NCI-H774 (cell line): Measurements from ENCODE around the gene TANC1.
A peak's percentile ranks its signal among the peaks of the same experiment; 100 is the strongest.
"Not testable (repeated sequence)": the region's sequence is repeated elsewhere in the genome, so short reads cannot be mapped to it uniquely, and the experiment has no call there.

Experiments
- DNase-seq: peaks from one replicate; lab custom pipeline; 2025; lab: John Stamatoyannopoulos, UW

The TANC1 gene

DNA sequence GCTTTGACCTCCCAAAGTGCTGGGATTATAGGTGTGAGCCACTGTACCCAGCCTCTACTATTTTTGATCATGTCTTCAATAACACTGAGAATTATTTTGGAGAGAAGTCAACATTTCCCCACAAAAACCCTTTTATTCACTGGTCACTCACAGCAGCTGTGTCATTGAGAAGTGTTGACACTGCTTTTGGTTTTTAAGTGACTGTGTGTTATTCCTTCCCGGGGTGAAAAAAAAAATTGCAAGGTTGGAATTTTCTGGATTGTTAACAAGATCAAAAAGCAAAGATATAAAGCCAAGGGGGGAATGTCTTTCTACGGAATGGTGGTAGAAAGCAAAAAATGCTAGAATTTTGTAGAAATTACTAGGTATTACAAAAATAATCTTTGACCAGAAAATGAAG is 61.5 kb downstream of the TANC1 start:
- DNase-seq: peak; percentile 16

DNA sequence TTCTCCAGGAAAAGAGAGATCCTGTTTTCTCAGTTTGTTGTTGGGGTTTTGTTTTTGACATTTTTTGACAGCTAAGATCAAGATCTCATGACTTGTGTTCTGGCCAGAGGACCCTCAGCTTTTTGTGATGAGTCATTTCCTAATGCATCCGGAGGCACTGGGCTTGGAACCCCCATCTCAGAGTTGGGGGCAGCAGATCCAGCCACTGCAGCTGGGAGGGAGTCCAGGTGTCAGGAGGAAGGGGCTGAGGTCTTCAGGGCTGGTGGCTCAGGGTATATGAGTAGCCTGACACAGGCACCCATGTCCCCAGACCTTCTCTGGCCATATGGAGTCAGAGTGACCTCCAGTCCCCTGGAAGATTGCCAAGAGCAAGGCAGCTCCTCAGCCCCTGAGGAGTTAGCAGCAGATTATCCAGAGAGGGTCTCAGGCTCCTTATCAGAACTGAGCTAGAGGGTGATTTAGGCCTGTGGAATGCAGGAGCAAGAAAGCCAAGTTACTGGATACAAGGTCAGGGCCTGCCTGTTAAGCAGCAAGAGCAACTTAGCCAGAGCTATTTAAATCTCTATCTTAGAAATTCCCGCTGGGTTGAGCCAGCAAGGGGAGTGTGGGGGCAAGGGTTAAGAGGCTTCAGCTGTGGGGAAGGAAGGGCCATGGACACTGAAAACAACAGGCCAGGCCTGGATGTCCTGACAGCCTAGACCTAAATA is 62.4 kb downstream of the TANC1 start:
- DNase-seq: no peak

DNA sequence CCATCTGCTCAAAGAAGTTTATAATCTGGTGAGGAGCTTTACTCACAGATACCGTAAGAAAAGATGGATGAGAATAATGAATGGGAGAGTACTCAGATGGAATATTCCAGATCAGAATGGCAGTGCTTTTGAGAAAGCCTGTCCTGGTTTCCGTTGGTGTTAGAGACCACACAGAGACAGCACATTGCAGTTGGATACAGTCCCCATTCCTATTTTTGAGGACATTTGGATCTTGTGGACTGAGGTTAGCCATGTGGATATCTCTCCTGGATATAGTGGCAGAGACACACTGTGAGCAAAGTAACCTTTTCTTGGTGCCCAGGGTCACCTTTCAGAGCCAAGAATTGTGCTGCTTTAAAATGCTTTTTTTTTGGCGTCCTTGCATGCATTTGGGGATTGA is 63.7 kb downstream of the TANC1 start:
- DNase-seq: no peak

DNA sequence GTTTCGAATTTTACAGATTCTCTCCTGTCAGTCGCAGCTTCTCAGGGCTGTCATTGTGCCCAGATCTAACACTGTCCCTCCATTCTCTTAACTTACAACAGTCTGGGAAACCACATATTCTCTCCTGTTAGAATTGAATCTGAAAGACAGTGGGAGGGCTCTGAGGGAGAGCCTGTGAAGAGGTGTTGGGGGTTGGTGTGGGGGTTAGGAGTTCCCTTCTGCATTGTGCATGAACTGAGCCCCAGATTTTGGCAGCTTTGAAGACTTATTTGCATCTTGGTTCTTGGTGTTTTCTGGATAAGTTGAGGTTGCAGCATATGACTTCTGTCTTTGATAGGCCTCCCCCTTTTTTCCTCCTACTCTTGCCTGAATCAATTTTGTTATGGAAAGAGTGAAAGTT is 64.1 kb downstream of the TANC1 start:
- no peak for DNase-seq

DNA sequence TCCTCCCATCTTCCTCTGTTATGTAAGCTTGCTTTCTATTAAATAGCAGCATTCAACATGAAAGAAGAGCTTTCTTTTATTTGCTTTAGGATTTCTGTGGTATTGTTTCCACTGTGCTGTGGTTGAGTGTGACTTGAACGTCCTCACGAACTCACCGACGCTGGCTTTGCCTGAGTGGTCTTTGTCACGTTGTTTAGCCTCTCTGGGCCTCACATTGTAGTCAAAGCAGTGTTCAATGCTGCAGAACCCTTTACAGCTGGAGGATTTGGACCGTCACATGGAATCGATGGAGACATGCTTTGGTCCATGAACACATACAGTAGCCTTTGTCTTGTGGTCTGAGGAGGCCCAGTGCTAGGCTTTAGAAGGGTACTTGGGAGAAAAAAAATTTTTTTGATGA is 66.3 kb downstream of the TANC1 start:
- no peak for DNase-seq

DNA sequence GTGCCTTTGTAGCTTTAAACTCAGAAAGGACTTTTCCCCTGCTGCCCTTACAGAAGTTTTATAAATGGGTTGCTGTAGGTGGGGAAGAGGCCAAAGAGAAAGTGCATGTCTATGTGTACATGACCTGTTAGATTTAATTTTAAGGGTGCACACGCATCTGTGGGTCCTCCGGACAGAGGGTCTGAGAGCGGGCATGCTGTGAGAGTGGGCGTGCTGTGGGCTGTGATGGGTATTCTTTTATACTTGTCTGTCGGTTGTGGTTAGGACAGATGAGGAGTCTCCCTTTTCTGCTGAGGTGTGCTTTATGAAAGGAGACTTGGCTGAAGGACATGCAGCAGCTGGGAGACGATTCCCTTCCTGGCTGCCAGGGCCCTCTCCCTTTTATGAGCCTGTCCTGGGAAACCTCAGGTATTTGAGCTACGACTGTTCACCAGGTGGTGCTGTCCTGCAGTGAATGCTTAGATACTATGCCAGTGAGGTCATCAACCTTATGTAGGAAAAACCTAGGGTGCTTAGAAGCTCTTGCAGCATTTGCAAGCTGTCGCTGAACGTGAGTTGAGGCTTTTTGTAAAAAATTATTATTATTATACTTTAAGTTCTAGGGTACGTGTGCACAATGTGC is 67.5 kb downstream of the TANC1 start:
- peak; percentile 19 for DNase-seq

DNA sequence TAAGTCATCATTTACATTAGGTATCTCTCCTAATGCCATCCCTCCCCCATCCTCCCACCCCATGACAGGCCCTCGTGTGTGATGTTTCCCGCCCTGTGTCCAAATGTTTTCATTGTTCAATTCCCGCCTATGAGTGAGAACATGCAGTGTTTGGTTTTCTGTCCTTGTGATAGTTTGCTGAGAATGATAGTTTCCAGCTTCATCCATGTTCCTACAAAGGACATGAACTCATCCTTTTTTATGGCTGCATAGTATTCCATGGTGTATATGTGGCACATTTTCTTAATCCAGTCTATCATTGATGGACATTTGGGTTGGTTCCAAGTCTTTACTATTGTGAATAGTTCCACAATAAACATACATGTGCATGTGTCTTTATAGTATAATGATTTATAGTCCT is 68.0 kb downstream of the TANC1 start:
- DNase-seq: not testable (repeated sequence)

DNA sequence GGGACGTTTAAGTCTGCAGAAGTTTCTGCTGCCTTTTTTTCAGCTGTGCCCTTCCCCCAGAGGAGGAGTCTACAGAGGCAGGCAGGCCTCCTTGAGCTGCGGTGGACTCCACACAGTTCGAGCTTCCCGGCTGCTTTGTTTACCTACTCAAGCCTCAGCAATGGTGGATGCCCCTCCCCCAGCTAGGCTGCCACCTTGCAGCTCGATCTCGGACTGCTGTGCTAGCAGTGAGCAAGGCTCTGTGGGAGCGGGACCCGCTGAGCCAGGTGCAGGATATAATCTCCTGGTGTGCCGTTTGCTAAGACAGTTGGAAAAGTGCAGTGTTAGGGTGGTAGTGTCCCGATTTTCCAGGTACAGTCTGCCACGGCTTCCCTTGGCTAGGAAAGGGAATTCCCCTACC is 72.9 kb downstream of the TANC1 start:
- DNase-seq: not testable (repeated sequence)

DNA sequence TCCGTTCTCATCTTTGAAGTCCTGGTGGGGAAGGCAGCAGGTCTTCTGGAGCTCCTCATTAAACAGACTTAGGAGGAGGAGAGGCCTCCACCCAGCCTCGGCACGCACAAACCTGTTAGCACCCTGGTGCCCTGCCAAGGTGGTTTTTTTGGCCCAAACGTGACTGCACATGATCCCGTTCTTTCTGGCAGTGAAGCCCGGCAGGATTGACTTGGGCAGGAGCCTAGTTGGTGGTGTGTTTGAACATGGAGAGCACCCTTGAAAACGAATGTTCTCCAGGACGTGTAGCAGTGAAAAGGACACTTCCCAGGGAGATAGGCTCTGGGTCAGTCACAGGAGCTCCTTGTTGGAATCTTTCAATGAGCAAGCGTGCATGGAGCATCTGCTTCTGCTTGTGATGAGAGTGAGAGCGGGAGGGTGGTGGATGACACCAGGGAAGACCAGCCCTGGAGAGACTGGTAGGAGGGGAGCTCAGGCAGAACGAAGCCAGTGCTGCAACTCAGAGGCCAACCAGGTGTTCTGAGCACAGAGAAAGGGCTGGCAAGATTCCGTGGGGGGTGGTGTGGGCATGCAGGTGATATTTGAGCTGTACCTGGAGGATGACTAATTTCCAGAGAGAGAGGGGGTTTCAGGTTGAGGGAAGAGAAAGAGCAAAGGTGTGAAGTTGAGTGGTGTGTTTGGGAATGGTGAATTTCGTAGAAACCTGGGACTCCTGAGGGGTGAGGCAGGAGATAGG is 73.8 kb downstream of the TANC1 start:
- DNase-seq: no peak

DNA sequence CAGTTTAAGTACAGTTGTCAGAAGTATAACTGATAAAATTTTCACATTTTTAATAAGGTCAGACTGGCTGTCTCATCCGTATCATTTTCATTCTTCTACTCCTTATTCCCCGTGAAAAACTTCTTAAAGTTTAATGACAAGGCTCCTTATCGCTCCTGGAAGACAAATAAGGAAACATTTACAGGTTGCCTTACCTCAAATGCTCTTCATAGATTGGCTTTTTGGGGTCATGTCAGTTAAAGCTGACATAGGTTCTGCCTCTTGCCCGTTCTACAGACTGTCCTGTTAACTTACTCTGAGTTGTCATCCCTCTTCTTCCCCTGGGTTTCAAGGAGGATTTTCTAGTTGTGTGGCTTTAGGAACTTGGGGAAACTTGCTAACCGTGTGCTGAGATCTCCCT is 75.3 kb downstream of the TANC1 start:
- DNase-seq: no peak

DNA sequence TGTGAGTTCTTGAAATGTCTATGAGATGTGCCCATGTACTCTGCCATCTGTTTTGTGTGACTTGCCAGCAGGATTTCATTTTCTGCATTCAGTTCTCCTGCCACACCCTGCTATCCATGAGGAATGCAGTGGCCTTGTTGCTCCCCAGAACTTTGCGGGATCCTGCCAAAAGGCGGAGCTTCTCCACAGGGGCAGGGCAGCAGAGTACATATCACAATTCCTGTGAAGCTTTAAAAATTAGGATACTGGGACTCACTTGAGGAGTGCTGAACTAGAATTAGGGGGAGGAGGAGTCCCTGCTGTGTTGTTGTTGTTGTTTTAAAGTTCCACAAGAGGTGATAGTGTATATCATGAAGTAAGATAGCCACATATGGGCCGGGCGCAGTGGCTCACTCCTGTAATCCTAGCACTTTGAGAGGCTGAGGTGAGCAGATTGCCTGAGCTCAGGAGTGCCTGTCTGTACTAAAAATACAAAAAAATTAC is 76.4 kb downstream of the TANC1 start:
- DNase-seq: no peak

DNA sequence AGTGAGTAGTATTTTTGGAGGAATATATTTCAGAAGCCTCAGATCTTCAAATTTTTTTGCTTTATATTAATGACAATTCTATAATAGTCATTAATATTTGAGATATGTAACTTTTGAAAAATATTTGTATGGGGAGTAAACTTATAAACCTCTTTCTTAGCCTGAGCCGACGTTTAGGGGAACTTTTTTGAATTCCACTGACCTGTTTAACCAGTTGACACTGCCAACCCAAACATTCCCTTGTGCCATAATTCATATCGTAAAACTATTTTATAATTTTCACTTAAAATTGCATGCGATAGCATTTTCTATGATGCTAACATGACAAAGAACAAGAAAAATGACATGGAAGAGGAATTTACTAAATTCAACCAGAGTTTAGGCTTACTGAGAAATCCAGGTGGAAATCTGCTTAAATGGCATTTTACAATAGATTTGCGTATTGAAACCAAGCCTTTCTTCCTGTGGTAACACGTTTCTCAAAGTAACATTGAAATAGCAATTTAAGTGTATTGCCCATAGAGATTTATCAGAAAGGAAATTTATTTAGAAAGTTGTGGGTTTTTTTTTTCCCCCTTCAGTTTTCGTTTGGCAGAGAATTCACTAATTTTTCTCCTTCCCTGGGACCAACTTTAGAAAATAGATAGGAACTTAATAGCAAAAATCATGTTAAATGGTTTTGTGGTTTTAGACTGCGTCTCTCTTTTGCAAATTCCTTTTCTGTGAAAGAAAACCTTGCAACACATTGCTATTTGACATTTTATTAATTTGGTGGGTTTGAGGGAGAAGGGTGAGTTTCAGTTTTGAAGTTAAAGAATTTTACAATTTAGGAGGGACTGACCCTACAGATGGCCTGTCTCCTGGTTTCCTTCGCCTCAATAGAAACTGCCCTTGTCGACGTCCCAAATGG is 77.4 kb downstream of the TANC1 start:
- DNase-seq: no peak

DNA sequence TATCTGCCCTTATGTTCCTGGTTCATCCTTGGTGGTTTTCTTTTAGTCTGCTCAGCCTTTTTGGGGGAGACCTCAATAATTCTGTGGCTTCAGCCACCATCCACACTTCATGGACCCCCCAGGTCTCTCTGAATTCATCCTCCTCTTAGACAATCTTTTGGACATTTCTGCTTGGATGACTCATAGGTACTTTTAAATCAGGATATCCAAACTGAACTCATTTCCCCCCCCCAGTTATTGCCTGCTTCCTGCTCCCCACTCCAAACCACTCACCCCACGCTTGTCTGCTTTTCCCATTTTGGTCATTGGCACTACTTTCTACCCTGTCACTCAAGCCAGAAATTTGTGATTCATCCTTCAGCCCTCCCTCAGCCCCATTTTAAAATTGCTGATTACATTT is 78.5 kb downstream of the TANC1 start:
- DNase-seq: no peak

DNA sequence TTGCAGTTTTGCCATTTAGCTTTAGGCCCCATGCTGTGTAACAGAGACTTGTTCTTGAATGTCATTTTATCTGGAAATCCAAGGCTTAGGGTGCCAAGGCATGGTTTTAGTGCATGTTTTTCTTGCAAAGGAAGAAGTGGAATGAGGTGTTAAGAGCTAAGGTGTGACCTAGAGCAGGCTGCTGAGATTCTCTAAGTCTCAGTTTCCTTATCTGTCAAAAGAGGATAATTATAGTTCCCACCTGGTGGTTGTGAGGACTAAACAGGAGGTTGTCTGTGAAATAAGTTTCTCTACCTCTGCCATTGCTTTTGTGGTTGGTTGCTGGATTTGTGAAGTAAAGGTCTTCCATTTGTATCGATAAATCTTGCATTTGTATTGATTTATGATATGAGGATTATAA is 82.0 kb downstream of the TANC1 start:
- DNase-seq: no peak

DNA sequence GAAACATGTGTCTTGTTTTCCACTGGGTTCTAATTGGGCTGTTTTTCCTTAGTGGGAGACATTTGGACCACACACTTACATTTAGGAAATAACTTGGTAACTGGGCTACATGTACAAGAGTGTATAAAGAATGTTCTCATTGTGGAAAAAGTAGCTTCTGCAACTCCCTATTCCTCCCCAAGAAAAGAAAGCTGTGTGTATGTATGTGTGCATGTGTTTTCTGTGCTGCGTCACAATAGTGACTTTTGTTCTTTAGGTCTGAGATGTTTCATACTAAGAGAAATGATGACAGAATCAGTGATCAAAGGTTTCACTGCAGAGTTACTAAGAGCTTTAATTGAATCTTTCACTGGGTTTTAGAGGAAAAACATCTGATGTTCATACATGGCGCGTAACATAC is 82.7 kb downstream of the TANC1 start:
- DNase-seq: no peak

DNA sequence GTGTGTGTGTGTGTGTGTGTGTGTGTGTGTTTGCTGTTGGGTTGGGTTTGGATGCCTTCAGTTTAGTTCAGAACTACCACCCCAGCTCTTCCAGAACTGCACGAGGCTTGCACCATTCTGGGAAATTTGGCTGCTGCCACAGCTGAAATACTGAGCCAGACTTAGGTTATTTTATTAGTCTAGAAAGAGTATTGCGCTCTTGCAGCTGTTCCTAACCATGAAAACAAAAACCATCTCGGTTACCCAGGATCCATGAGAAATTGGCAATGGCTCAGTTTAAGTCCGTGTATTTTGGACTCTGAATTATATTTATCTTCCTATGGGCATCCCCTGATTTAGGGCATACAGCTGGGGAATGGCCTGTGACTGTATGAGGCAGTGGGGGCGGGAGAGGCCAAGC is 83.2 kb downstream of the TANC1 start:
- no peak for DNase-seq

DNA sequence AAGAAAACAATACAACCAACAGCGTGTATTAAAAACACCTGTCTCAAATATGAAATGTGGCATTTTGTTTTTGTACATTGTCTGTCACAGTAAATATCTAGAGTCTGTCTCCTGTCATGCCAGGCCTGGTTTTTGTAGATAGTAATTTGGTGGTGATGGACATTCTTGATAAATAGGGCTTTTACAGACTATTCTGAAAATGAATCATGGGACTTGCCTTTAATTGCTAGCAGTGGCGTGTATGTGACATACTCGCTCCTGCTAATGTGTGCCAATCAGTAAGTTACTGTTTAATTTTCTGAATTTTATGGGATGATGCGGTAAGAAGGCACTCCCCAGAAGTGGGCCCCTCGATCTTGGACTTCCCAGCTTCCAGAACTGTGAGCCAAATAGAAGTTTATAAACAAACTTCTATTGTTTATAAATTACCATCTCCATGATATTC is 83.7 kb downstream of the TANC1 start:
- no peak for DNase-seq

DNA sequence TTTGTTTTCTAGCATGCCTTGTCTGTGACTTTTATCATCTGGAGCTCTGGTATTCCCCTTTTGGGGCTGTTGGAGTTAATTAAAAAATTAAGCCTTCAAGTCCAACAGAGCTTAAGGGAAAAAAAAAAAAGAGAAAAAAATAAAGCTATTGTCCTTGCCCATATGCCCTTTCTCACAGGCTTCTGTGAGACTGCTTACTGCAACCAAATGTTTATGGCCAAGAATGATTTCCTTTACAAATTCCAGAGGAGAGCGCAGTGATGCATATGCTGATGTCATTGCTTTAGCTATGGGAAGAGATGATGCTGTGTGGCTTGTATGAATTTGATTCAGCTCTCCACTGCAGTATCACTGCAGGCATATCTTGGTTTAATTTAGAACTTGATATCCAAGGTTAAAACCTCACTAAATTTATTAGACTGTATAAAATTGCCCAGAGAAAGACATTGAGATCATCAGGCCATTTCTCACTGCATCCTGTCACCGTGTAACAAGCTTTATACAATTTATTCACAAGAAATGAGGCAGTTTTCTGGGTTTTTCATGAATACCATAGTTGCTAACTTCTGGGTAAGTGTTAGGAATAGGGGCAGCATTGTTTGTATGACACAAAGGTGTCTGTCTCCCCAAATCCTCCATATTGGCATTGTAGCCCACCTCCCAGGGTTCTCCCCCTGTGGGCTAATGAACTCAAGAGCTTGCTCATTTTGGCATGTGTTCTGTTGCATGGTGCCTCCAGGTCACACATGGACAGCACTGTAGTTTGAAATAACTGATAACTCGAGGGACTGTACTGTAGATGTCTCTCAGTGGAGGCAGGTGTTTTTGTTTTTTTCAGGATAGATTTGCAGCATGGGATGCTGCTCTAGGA is 85.0 kb downstream of the TANC1 start:
- DNase-seq: no peak

DNA sequence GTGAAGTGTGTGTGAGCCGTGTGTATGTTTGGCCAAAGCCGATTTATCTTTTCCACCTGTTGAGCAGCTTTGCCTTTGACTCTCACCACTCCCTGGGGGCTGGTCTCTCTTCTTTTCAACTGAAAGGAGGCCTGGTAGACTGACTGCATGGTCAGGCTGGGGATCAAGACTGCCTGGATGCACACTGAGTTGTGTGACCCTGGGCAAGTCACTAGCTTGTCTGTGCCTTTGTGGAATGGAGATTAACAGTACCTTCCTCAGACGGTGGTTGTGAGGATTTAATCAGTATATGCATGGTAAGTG is 85.5 kb downstream of the TANC1 start:
- DNase-seq: no peak

DNA sequence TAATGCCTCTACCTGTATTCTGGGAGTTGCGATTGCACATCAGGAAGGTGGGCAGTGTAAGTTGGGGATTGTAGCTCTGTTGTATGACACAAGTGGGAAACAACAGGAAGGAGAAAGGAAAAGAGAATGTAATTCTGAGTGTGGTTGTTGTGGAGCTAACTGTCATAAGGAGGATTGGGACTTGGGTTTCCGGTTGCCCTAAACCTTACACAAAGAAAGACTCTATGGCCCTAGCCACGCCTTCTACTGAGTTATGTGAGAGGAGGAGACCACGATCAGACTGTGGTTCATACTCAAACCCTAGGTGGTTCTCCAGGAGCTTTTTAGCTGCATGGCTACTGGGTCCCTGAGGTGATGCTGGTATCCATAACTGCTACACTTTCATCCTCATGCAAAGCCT is 86.5 kb downstream of the TANC1 start:
- no peak for DNase-seq

DNA sequence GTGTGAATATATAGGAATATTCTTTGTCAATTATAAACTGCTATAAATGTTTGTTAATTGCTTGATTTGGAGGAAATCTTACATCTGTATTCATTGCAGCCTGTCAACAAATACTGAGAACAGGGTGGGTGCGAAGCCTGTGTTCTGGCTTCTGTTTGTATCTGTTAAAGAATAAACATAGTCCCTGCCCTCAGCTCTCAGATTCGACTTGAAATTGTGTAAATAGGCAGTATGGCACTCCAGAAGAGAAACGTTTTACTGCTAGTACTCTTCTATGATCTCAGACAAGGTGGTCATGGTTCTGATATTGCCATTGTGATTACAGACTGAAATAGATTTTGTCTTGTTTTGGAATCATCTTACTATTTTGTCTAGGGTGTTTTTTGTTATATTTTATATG is 92.1 kb downstream of the TANC1 start:
- no peak for DNase-seq
